ENCODE data around the gene F10.

Gene F10

GRCh38 chr13:113082198-113083021 lies 40.2 kb upstream of the F10 start:
- DNase-seq (ENCODE audit: low spot score in 2 of 2) (no peak), ATAC-seq (ENCODE audit: low read depth) (no peak)
- Mint-ChIP-seq H3K4me1 (no peaks in the 10 kb centered on the region), H3K9me3 (no peaks in the 10 kb centered on the region), H3K27me3 (peaks cover 3% of the 10 kb centered on the region), H3K27ac (no peak overlapping the region), H3K4me3 (no peak overlapping the region), H3K36me3 (peaks cover 2% of the 10 kb centered on the region)

GRCh38 chr13:113083022-113083373 lies 39.6 kb upstream of the F10 start:
- Mint-ChIP-seq H3K27ac (no peak overlapping the region), H3K4me1 (no peaks in the 10 kb centered on the region), H3K4me3 (no peak overlapping the region), H3K36me3 (peaks cover 2% of the 10 kb centered on the region), H3K9me3 (no peaks in the 10 kb centered on the region), H3K27me3 (peaks cover 3% of the 10 kb centered on the region)
- DNase-seq (ENCODE audit: low spot score in 2 of 2): no peak
- no peak for ATAC-seq (ENCODE audit: low read depth)

- no peak overlapping the region for H3K4me3 Mint-ChIP-seq
- peaks cover 3% of the 10 kb centered on the region for H3K27me3 Mint-ChIP-seq
- H3K27ac Mint-ChIP-seq: no peak overlapping the region
- H3K4me1 Mint-ChIP-seq: no peaks in the 10 kb centered on the region
- H3K36me3 Mint-ChIP-seq: no peaks in the 10 kb centered on the region
- DNase-seq (ENCODE audit: low spot score in 2 of 2) (no peak), ATAC-seq (ENCODE audit: low read depth) (no peak)
- H3K9me3 Mint-ChIP-seq: no peaks in the 10 kb centered on the region
Measured at GRCh38 chr13:113083402-113084061, 39.1 kb upstream of the F10 start.

GRCh38 chr13:113084094-113084942 lies 38.3 kb upstream of the F10 start:
- H3K4me3 Mint-ChIP-seq: no peak overlapping the region
- H3K36me3 Mint-ChIP-seq: peaks cover 3% of the 10 kb centered on the region
- DNase-seq (ENCODE audit: low spot score in 2 of 2) (no peak), ATAC-seq (ENCODE audit: low read depth) (no peak)
- no peaks in the 10 kb centered on the region for H3K9me3 Mint-ChIP-seq
- peaks cover 3% of the 10 kb centered on the region for H3K27me3 Mint-ChIP-seq
- H3K27ac Mint-ChIP-seq: no peak overlapping the region
- no peaks in the 10 kb centered on the region for H3K4me1 Mint-ChIP-seq

GRCh38 chr13:113084943-113085540 lies 37.6 kb upstream of the F10 start:
- Mint-ChIP-seq H3K27ac (no peak overlapping the region), H3K9me3 (no peaks in the 10 kb centered on the region), H3K4me1 (no peaks in the 10 kb centered on the region), H3K36me3 (peaks cover 3% of the 10 kb centered on the region), H3K4me3 (no peak overlapping the region), H3K27me3 (no peaks in the 10 kb centered on the region)
- no peak for ATAC-seq (ENCODE audit: low read depth)
- no peak for DNase-seq (ENCODE audit: low spot score in 2 of 2)

GRCh38 chr13:113086031-113086750 lies 36.4 kb upstream of the F10 start:
- DNase-seq (ENCODE audit: low spot score in 2 of 2) (no peak), ATAC-seq (ENCODE audit: low read depth) (no peak)
- Mint-ChIP-seq H3K9me3 (no peaks in the 10 kb centered on the region), H3K4me3 (no peak overlapping the region), H3K27me3 (no peaks in the 10 kb centered on the region), H3K27ac (no peak overlapping the region), H3K4me1 (no peaks in the 10 kb centered on the region), H3K36me3 (peaks cover 3% of the 10 kb centered on the region)

- no peaks in the 10 kb centered on the region for H3K9me3 Mint-ChIP-seq
- H3K4me1 Mint-ChIP-seq: no peaks in the 10 kb centered on the region
- DNase-seq (ENCODE audit: low spot score in 2 of 2): no peak
- H3K27me3 Mint-ChIP-seq: no peaks in the 10 kb centered on the region
- peaks cover 3% of the 10 kb centered on the region for H3K36me3 Mint-ChIP-seq
- no peak overlapping the region for H3K4me3 Mint-ChIP-seq
- ATAC-seq (ENCODE audit: low read depth): no peak
- H3K27ac Mint-ChIP-seq: no peak overlapping the region
Measured at GRCh38 chr13:113086991-113087922, 35.3 kb upstream of the F10 start.

GRCh38 chr13:113087923-113088690 lies 34.5 kb upstream of the F10 start:
- H3K36me3 Mint-ChIP-seq: peaks cover 3% of the 10 kb centered on the region
- no peak for DNase-seq (ENCODE audit: low spot score in 2 of 2)
- ATAC-seq (ENCODE audit: low read depth): no peak
- H3K9me3 Mint-ChIP-seq: no peaks in the 10 kb centered on the region
- H3K4me1 Mint-ChIP-seq: no peaks in the 10 kb centered on the region
- H3K27me3 Mint-ChIP-seq: no peaks in the 10 kb centered on the region
- H3K27ac Mint-ChIP-seq: no peak overlapping the region
- H3K4me3 Mint-ChIP-seq: no peak overlapping the region

GRCh38 chr13:113088691-113089020 lies 33.9 kb upstream of the F10 start:
- H3K9me3 Mint-ChIP-seq: no peaks in the 10 kb centered on the region
- peaks cover 3% of the 10 kb centered on the region for H3K36me3 Mint-ChIP-seq
- no peaks in the 10 kb centered on the region for H3K27me3 Mint-ChIP-seq
- H3K4me1 Mint-ChIP-seq: no peaks in the 10 kb centered on the region
- H3K4me3 Mint-ChIP-seq: no peak overlapping the region
- DNase-seq (ENCODE audit: low spot score in 2 of 2) (no peak), ATAC-seq (ENCODE audit: low read depth) (no peak)
- no peak overlapping the region for H3K27ac Mint-ChIP-seq

GRCh38 chr13:113089693-113090414 lies 32.7 kb upstream of the F10 start:
- ATAC-seq (ENCODE audit: low read depth): no peak
- no peak for DNase-seq (ENCODE audit: low spot score in 2 of 2)

GRCh38 chr13:113090415-113090770 lies 32.2 kb upstream of the F10 start:
- H3K36me3 Mint-ChIP-seq: peaks cover 3% of the 10 kb centered on the region
- H3K9me3 Mint-ChIP-seq: no peaks in the 10 kb centered on the region
- H3K4me1 Mint-ChIP-seq: no peaks in the 10 kb centered on the region
- H3K27me3 Mint-ChIP-seq: peaks cover 3% of the 10 kb centered on the region
- no peak for DNase-seq (ENCODE audit: low spot score in 2 of 2)
- ATAC-seq (ENCODE audit: low read depth): no peak
- no peak overlapping the region for H3K27ac Mint-ChIP-seq
- no peak overlapping the region for H3K4me3 Mint-ChIP-seq

More at GRCh38 chr13:113089693-113090414, 32.7 kb upstream of the F10 start:
- no peaks in the 10 kb centered on the region for H3K4me1 Mint-ChIP-seq
- no peak overlapping the region for H3K27ac Mint-ChIP-seq
- H3K9me3 Mint-ChIP-seq: no peaks in the 10 kb centered on the region
- H3K4me3 Mint-ChIP-seq: no peak overlapping the region
- peaks cover 3% of the 10 kb centered on the region for H3K36me3 Mint-ChIP-seq
- H3K27me3 Mint-ChIP-seq: no peaks in the 10 kb centered on the region

- H3K27me3 Mint-ChIP-seq: peaks cover 3% of the 10 kb centered on the region
- H3K9me3 Mint-ChIP-seq: no peaks in the 10 kb centered on the region
- ATAC-seq (ENCODE audit: low read depth): no peak
- no peaks in the 10 kb centered on the region for H3K4me1 Mint-ChIP-seq
- no peak overlapping the region for H3K4me3 Mint-ChIP-seq
- DNase-seq (ENCODE audit: low spot score in 2 of 2): no peak
- peaks cover 3% of the 10 kb centered on the region for H3K36me3 Mint-ChIP-seq
- H3K27ac Mint-ChIP-seq: no peak overlapping the region
Measured at GRCh38 chr13:113090806-113091205, 31.8 kb upstream of the F10 start.
